ENCODE data around the gene CP. TPM values are rescaled to one million over a fixed set of nuclear protein-coding genes. Genes with fewer than 3 reads are reported as not detected.

The CP gene
- total RNA-seq, 6 experiments from 2014 or later: not detected

DNA sequence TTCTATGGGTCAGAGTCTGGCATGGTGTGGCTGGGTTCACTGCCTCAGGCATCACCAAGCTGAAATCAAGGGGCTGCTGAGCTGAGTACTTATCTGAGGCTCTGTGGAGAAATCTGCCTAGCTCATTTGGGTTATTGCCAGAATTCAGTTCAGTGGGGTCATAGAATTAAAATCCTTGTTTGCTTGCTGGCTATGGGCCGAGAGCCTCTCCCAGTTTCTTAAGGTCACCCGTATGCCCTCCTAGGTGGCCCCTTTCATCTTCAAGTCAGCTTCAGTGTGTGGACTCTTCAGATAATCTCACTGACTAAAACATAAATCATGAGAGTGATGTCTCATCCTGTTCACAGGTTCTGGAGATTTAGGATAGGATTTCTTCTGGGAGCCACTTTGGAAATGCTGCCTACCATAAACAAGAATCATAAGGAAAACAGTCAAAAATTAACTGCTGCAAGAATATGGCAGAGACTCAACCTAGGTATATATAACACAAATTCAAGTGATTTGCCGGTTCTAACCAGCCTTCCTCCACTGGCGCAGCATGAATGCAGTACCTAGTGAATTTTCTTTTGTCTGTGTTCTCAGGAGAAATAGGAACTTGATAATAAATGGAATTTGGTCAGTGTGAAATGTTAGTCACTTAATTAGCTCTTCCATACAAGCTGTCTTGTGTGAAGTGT, 5.3 kb downstream of the CP start:
- Mint-ChIP-seq H3K36me3 (ENCODE audit: low read depth) (no peaks in the 10 kb centered on the region), H3K9me3 (no peaks in the 10 kb centered on the region), H3K27ac (no peak overlapping the region), H3K27me3 (ENCODE audit: insufficient read depth) (peaks cover 2% of the 10 kb centered on the region), H3K4me3 (no peak overlapping the region), H3K4me1 (ENCODE audit: low read depth) (peaks cover 7% of the 10 kb centered on the region)
- DNase-seq: no peak
- TF ChIP-seq, protein P1, sequence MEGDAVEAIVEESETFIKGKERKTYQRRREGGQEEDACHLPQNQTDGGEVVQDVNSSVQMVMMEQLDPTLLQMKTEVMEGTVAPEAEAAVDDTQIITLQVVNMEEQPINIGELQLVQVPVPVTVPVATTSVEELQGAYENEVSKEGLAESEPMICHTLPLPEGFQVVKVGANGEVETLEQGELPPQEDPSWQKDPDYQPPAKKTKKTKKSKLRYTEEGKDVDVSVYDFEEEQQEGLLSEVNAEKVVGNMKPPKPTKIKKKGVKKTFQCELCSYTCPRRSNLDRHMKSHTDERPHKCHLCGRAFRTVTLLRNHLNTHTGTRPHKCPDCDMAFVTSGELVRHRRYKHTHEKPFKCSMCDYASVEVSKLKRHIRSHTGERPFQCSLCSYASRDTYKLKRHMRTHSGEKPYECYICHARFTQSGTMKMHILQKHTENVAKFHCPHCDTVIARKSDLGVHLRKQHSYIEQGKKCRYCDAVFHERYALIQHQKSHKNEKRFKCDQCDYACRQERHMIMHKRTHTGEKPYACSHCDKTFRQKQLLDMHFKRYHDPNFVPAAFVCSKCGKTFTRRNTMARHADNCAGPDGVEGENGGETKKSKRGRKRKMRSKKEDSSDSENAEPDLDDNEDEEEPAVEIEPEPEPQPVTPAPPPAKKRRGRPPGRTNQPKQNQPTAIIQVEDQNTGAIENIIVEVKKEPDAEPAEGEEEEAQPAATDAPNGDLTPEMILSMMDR (IDR thresholded peaks at IDR 0.05): no peak

DNA sequence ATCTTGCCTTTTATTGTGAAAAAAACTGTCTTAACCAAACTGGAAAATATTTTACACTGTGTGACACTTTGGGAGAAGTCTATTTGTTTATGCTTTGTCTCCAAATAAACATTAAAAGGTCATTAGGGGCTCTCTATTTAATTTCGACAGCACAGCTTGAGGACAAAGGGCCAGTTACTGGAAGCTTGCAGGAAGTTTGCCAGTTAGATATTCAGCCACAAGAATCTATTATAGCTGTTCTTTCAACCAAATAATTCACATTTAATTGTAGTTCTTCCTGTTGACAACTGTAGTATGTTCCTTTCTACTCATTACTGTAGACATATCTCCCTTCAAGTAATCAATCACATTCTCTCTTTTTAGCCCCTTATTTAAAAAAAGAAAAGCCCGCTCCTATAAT, 6.1 kb downstream of the CP start:
- Mint-ChIP-seq H3K4me1 (ENCODE audit: low read depth) (peaks cover 7% of the 10 kb centered on the region), H3K27ac (no peak overlapping the region), H3K27me3 (ENCODE audit: insufficient read depth) (peaks cover 2% of the 10 kb centered on the region)

DNA sequence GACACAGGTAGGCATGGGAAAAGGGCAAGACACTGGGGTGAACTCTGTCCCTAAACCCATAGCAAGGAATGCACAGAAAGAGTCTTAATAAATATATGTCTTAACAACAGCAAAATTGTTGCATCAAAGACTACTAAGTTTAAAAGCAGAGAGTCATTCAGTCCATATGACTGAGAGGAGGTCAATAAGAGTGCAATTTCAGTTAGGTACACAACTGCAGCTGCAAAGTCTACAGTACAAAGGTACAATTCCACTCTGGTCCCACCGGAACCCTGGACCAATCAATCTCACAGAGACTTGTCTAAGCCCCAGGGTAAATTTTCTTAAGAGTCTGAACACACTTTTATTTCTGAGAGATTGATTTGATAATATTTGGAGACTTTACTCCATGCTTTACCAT, 6.9 kb downstream of the CP start:
- H3K4me1 Mint-ChIP-seq (ENCODE audit: low read depth): peaks cover 7% of the 10 kb centered on the region
- H3K9me3 Mint-ChIP-seq: no peaks in the 10 kb centered on the region
- no peak for DNase-seq
- no peaks in the 10 kb centered on the region for H3K36me3 Mint-ChIP-seq (ENCODE audit: low read depth)
- no peak overlapping the region for H3K4me3 Mint-ChIP-seq
- H3K27me3 Mint-ChIP-seq (ENCODE audit: insufficient read depth): peaks cover 2% of the 10 kb centered on the region
- H3K27ac Mint-ChIP-seq: no peak overlapping the region
- TF ChIP-seq, protein P1 (IDR thresholded peaks at IDR 0.05): no peak

More for the DNA sequence above, 6.1 kb downstream of the CP start:
- Mint-ChIP-seq H3K4me3 (no peak overlapping the region), H3K9me3 (no peaks in the 10 kb centered on the region), H3K36me3 (ENCODE audit: low read depth) (no peaks in the 10 kb centered on the region)
- no peak for DNase-seq
- TF ChIP-seq, protein P1 (IDR thresholded peaks at IDR 0.05): no peak

DNA sequence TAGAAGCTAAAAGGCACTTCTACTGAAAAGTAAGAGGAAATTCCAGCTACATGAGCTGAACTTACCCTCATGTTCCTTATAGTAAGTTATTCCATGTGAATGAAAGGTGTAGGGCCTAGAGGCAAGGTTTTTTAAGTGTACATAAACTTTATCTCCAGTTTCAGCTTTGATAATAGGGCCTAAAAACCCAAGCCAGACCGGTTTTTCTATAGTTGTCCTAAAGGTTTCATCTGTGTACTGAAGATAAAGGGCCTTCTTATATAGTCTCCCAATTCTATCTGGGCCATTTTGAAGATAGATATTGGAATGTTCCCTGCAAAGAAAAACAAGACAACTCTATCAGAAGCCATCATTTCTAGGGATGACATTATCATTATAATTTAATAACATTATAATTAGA, 9.2 kb downstream of the CP start:
- H3K4me3 Mint-ChIP-seq: no peak overlapping the region
- DNase-seq: no peak
- H3K9me3 Mint-ChIP-seq: no peaks in the 10 kb centered on the region
- H3K27ac Mint-ChIP-seq: no peak overlapping the region
- TF ChIP-seq, protein P1 (IDR thresholded peaks at IDR 0.05): no peak
- H3K27me3 Mint-ChIP-seq (ENCODE audit: insufficient read depth): peaks cover 2% of the 10 kb centered on the region
- H3K36me3 Mint-ChIP-seq (ENCODE audit: low read depth): no peaks in the 10 kb centered on the region
- peaks cover 7% of the 10 kb centered on the region for H3K4me1 Mint-ChIP-seq (ENCODE audit: low read depth)

DNA sequence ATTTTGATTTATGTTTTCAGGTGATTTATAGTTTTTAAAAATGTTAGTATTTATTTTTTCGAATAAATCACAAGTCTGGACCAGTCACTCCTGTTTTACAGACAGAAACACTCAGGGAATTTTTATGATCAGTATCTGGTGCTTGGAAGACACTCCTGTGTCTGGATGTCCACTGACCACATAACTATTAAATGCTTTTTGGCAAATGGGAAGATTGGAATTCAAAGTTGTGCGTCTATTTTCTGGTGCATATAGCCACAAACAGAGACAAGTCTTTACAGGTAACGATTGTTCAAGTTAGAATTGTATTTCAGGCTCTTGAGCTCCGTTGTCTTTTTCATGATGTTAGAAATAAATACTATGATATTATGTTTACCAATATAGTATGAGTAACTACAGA, 12.2 kb downstream of the CP start:
- no peaks in the 10 kb centered on the region for H3K36me3 Mint-ChIP-seq (ENCODE audit: low read depth)
- H3K4me1 Mint-ChIP-seq (ENCODE audit: low read depth): no peaks in the 10 kb centered on the region
- TF ChIP-seq, protein P1 (IDR thresholded peaks at IDR 0.05): no peak
- no peaks in the 10 kb centered on the region for H3K9me3 Mint-ChIP-seq
- H3K4me3 Mint-ChIP-seq: no peak overlapping the region
- no peak overlapping the region for H3K27ac Mint-ChIP-seq
- DNase-seq: no peak
- H3K27me3 Mint-ChIP-seq (ENCODE audit: insufficient read depth): no peaks in the 10 kb centered on the region

Data from HFFc6 (cell line).